Fibroblast of gingiva (primary cell): Measurements from ENCODE around the gene DOCK9.

Experiments
- DNase-seq: peaks from one replicate; pipeline ENCODE4 v3.0.0-alpha.2; 2011; ENCODE audit warnings: low read depth

DOCK9 gene

GRCh38 chr13:98998831-98999638 is 21.2 kb upstream of the DOCK9 start:
- peak; percentile 38 for DNase-seq

- peak; percentile 54 for DNase-seq
These were observed 20.1 kb upstream of the DOCK9 start for GRCh38 chr13:98997738-98998641.

DNA sequence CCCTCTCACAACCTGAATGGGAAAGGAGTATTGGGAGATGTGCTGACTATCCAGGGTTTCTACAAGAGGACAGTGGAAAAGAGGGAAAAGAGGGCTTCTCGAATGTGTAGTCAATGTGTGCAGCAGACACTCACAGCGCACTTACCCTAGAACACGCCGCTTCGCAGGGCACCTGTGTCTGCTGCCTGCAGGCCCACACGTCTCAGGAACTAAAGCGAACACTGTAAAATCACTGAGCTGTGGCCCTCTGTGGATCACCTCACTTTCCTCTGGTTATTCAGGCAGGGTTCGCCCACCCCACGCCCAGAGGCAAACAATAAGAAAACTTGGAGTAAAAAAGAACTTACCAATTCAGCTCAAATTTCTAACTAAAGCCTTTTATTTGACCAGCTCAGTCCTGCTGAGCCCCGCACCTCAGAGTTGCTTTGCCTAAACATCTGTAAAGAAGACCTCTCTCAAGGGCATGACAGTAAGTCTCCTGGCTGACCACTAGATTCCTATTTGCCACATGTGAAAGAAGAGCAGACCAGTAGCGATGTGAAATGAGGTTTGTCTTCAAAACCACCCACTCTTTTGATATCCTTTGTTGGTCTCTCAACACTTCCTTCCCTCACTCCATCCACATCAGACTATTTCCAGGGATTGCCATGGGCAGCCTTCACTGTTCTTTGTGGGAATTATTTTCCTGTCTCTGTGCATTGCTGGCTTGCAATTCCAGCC is 19.3 kb upstream of the DOCK9 start:
- no peak for DNase-seq

DNA sequence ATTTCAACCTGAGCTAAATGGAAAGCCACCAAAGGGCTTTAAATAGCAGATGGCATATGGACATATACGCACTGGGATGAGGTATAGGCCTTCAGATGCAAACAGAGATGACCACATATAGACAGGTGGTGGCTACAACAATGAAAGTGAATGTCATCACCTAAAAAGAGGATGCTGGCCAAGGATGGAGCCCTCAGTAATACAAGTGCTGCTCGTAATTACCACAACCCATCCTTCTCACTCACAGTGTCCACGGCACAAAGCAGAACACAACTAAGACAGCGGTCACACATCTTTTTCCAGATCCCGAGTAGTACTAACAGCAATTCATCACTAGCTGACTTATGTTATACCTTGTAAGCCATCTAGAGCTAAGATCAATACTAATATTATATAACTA is 18.2 kb upstream of the DOCK9 start:
- DNase-seq: no peak

DNA sequence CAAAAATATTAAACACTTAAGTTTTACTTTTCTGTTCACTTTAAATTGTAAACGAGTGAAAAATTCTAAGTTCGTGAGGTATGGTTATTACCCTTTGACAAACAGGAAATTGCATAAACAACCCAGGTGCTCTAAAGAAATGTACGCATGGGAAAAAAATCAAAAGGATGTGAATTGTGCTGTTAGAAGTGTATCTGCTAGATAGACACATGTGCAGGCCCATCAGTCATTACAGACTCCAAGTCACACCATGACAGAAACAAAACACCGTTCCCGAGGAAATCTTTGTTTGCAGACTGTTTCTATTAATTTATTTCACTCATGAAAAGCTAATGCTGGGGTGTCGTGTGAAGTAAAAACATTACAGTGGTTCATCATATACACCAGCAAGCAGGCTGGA is 17.0 kb upstream of the DOCK9 start:
- no peak for DNase-seq

GRCh38 chr13:98994080-98994479 is 16.2 kb upstream of the DOCK9 start:
- DNase-seq: no peak

DNA sequence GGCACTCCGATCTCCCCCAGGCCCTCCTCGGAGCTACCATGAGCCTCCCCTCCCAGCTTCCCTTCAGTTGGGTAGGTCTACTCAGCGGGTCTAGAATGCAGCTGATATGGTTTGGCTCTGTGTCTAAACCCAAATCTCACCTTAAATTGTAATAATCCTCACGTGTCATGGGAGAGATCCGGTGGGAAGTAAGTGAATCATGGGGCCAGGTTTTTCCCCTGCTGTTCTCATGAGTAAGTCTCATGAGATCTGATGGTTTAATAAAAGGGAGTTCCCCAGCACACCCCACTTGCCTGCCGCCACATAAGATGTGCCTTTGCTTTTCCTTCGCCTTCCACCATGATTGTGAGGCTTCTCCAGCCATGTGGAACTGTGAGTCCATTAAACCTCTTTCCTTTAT is 14.5 kb upstream of the DOCK9 start:
- no peak for DNase-seq

DNA sequence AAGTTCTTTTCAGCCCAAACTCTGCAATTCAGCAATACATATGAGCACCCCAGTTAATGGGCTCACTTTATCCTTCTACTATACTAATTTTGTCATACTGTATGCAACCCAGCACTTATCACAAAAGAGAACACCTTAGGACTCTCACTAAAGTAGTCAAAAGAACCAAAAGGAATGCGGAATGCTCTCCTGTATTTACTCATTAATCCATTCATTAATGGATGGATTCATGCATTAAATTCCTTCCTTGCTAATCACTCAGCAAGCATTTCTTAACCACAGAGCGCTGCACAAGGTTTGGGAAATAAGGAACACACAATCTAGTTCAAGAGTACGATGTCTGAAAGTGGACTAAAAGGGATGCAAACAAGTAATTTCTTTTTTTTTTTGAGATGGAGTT is 12.8 kb upstream of the DOCK9 start:
- DNase-seq: no peak

DNA sequence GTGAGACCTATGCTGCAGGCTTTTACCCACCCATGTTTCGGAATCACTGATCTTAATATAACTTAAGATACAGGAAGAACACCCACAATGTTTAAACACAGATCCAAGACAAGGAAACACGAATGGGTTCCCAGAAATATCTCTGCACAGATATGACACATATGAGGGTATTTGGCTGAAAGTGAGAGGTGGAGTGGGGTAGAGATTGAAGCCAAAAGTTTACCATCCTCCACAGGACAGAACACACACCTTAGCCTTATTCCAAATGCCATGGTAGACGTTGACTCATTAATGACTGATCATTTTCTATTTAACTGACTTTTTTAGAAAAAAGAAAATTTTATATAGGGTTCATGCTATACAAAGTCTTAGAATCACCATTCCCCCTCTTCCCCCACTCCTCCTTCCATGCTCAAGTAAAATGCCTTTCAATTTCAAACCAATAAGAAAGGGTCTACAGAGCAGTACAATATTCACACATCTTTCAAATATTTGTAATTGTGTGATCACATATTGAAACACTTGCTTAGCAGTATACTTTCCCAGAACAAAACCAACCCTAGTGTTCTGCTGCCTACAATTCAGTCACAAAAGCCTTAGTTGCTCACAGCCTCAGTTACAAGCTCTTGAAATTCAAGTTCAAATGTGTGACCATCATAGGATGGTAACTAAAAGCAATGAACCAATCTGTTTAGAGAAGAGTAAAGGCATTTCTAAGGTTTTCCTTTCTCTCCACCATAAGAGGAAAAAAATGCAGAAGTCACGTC is 11.8 kb upstream of the DOCK9 start:
- DNase-seq: no peak

GRCh38 chr13:98988780-98989179 is 10.9 kb upstream of the DOCK9 start:
- DNase-seq: no peak

- no peak for DNase-seq
These were observed 10.4 kb upstream of the DOCK9 start for GRCh38 chr13:98988277-98988676.

DNA sequence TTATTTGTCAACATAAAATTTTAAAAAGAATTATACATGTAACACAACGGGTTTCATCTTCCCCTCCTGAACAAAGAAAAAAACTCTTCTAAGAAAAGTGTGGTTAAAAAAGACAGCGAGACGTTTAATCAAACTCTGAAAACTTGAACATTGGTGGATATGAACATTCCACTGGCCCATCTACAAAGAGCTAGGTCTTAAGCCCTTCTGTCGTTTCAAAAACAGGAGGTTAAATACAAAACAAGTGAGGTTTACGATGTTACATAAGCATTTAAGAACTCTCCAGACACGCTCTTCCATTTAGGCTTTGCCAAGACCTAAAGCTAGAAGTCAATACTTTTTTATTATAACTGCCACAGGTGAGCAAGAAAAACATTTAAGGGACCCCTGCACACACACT is 9.4 kb upstream of the DOCK9 start:
- DNase-seq: no peak

DNA sequence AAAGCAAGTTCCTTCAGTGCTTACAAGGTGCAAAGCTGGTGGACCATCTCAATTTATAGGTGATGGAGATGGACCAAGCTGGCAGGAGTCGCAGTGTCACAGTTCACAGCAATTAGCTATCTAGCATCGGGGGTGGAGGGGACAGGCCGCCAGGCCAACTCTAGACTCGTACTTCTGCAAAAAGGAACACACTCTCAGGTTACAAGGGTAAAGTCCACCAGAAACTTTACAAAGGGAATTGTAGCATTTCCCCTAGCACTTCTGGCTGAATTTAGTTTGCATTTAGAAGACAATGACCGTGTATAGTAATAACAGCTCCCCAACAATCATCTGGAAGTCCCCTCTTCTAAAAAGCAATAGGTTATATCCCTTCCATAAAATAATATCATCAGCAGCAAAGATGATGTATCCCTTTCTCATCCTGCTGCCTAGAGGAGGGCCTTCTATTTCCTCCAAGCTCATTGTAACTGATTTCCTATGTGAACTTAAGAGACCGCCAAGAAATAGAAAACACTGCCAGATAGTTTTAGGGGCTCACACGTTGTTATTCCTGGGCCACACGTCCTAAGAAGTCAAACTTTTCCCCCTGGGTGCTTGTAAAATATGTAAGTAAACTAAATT is 8.5 kb upstream of the DOCK9 start:
- no peak for DNase-seq

GRCh38 chr13:98985591-98985990 is 7.7 kb upstream of the DOCK9 start:
- DNase-seq: no peak

GRCh38 chr13:98984983-98985382 is 7.1 kb upstream of the DOCK9 start:
- no peak for DNase-seq

DNA sequence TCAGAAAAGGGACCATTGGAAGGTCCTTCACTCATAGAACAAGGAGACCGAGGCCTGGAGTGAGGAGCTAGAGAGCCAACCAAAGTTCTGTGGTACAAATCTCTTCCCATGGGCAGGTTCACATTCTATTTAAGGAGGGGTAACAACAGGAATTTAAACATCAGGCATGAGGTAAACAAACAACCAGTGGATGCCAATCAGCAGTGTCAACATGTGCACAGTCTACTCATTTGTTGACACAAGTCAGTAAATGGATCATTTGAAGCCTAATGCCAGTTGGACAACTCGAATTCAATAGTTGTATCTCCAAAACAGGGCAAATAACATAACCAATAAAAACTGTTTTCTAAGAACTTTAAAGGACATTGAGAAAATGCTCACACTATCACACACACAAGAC is 6.3 kb upstream of the DOCK9 start:
- DNase-seq: no peak

DNA sequence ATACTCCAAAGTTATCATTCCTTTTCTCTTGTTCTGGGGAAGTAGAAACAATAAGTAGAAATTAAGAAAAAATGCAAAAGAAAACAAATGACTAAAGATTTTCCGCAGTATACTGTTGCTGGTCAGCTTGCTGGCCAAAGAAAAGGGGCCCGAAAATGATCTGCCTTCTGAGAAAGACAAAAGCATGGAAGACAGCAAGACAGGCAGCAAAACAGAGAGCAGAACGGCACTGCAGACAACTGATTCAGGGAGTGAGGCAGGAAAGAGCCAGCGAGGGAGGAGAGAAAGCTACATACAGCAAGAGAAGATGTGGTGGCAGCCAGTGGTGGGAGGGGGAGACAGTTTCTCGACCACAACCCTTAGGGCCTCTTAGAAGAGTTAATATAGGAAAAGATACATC is 5.3 kb upstream of the DOCK9 start:
- DNase-seq: no peak

DNA sequence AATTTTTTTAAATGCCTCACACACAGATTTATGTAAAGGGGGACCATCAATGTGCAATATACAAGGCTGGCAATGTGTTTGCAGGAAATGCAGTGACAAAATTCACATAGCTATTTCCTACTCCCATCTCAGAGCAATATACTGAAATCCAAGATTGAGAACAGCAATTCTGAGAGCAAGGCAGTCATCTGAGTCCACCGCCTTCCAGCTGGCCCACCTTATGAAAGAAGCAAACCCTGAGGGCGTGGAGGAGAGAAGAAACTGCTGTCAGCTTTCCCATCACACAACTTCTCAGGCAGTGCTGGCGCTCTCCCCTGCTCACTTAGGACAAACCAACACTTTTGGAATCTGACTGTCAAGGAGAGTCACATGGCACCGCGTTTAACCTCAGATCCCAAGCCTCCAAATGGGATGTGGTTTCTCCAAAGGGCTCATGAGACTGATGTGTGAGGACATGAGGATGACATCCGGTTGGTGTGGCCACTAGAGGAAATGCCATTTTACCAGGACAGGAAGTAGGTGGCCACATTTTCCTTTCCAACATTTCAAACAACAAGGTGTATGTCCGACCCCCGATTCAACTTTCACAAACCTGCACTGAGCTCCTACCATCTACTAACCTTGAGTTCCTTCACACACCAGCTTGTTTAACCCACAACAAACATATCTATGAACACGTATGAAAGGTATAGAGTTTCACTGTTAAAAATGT is 3.7 kb upstream of the DOCK9 start:
- no peak for DNase-seq

GRCh38 chr13:98979012-98979660 is 1.3 kb upstream of the DOCK9 start:
- no peak for DNase-seq

DNA sequence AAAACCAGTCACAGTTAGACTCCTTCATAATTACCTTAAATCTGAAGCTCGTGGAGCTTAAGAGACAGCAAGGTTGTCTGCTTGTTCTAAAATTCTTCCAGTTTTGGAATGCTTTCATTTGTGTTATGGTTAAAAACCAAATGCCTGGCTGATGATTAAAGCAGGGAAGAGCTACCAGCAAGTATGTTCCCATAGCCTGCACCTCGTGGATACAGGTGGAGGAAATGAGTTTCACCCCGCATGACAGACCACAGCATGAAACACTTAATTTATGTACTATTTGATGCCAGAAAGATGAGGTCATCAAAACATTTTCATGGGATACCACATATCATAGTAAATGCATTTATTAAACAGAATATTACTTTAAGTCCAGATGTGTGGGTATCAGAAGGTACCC is 416 bp upstream of the DOCK9 start:
- DNase-seq: no peak
